ENCODE results near the gene IQCN. TPM values are rescaled to one million over a fixed set of nuclear protein-coding genes. Genes with fewer than 3 reads are reported as not detected.

The IQCN gene
- total RNA-seq, 1 donor from 2014 or later, result 0.35 TPM

DNA sequence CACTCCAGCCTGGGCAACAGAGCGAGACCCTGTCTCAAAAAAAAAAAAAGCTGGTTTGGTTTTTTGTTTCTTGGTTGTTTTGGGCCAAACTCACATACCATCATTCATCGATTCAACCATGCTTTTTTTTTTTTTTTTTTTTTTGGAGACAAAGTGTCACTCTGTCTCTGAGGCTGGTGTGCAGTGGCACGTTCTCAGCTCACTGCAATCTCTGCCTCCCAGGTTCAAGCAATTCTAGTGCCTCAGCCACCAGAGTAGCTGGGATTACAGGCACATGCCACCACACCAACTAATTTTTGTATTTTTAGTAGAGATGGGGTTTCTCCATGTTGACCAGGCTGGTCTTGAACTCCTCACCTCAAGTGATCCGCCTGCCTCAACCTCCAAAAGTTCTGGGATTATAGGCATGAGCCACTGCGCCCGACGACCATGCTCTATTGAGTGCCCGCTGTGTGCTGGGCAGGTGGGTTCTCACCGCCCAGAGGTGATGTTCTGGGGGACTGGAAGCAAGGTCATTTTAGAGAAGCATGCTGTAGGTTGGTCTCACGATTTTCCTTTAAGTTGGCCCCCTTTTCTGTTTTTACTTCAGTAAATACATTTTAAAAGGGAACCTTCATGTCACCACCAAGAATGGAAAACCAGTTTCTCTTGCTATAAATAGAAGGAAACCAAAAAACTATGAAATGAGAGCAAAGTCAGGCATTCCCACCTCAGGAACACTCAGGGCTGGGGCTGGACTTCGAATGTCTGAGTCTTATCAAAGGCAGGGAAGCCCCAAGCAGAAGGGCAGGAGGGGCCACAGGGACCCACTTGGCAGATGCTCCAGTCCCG lies 15.4 kb upstream of the IQCN start:
- ATAC-seq (ENCODE audit: poor library complexity) (no peak), DNase-seq (no peak)
- intact Hi-C loops (cut with DNase I), result no loop called here

DNA sequence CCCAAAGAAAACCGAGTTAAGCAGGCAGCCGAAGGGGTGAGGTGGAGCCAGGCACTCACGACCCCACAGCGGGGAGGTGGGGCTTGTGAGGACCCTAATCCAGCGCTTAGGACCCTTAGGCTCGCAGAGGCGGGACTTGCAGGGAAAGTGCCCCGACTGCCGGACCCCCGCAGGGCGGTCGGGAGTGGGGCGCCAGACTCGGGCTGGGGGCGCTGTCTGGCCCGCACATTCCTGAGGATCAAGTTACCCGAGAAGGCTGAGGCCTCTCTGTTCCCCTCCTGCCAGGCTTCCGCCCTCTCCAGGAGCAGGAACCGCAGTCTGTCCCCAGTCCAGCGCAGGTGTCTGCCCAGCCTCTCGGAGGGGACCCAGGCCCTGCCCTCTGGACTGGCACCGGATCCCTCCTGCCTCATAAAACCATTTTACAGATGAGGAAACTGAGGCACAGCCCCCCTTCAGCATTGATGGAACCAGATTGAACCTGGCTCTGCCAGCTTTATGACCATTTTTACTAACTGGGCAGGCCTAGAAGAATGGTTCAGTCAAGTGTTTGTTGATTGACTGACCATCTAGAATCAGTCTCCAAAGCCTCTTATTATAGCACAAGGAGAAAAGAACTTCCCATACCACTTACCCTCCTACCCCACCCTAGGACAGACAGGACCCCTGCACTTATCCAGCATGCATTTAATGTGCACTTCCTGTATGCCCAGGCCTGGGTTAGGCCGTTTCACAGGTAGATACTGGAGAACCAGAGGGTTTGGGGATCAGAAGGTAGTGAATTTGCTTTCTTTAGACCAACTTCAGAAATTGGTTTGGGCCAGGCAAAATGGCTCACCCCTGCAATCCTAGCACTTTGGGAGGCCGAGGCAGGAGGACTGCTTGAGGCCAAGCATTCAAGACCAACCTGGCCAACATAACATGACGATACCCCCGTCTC lies 13.9 kb upstream of the IQCN start:
- ATAC-seq (ENCODE audit: poor library complexity) (no peak), DNase-seq (no peak)
- intact Hi-C loops (cut with DNase I), result no loop called here

DNA sequence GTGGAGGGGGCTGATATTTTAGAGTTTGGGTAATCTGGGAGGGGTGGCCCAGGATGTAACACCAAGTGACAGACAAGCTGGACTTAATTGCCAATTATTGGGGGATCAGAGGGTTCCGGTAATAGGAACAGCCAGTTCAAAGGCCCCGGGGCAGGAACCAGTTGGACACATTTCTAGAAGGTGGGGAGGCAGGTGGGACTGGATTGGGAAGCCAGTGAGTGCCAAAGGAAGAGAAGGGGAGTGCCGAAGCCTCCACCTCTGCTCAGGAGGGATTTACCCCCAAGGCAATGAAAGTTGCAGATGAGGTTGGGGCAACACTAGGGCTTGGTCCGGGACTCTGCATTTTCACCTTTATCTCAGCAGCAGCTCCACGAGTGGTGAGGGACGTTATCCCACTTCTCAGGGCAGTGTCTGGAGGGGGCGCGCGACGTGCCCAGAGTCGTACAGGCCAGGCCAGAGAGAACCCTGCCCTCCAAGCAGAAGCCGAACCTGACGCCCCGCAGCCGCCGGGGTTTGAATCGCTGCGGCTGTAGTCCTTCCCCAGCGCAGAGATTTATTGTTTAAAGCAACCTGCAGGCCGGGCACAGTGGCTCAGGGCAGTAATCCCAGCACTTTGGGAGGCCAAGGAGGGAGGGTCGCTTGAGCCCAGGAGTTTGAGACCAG lies 12.9 kb upstream of the IQCN start:
- DNase-seq (no peak), ATAC-seq (ENCODE audit: poor library complexity) (no peak)
- intact Hi-C loops (cut with DNase I), result no loop called here

DNA sequence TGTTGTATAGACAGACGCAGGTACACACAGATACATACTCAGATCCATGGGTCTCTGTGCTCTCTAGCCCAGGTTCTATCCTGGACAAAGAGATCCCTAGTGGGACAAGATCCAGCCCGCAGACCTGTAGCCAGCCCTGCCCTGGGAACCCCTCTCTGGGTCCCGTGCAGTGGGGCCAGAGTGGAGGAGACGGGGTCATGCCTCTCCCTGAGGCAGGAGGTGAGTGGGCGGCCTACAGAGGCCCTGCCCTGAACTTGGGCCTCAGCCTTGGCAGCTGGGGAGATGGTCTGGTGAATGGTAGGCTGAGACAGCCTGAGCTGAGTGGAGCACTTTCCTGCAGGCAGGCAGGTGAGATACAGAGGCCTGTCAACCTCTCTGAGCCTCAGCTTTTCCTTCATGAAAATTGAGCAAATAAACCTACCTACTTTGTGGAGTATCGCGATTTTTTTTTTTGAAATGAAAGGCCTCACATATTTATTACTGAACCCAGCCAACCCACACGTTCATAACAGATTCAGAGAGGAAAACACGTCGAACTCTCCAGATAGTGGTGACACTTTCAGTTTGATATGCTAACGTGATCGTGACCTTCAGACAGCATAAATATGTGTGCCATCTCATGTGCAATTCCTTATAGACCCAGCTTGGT lies 10.6 kb upstream of the IQCN start:
- intact Hi-C loops (cut with DNase I), result no loop called here
- ATAC-seq (ENCODE audit: poor library complexity), result no peak
- DNase-seq, result no peak

DNA sequence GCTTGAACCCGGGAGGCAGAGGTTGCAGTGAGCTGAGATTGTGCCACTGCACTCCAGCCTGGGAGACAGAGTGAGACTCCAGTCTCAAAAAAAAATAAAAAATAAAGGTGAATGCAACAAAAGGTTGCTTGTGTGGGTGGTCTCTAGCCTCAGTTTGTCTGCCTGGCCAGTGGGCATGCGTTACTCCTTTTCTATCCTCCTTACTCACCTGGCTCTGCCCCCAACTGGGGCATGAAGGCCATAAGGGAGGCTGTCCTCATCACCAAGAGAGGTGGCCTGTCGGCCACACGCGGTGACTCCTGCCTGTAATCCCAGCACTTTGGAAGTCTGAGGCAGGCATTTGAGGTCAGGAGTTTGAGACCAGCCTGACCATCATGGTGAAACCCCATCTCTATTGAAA lies 9.1 kb upstream of the IQCN start:
- intact Hi-C loops (cut with DNase I), result no loop called here
- DNase-seq, result no peak
- ATAC-seq (ENCODE audit: poor library complexity), result no peak

DNA sequence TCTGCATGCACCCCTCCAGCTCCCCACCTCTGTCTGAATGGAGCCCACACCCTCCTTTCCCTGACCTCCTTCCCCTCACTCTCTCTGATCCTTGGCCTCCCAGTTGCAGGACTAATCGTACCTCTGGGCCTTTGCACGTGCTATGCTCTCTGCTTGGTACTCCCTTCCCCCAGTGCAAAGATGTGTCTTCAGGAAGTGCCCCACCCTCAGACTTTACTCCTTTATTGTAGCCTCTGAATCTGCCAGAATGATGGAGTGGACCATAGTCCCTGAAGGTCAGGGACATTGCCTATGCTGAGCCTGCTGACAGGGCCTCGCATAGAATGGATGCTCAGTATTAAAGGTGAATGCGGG lies 8.5 kb upstream of the IQCN start:
- DNase-seq (no peak), ATAC-seq (ENCODE audit: poor library complexity) (no peak)
- intact Hi-C loops (cut with DNase I), result no loop called here

DNA sequence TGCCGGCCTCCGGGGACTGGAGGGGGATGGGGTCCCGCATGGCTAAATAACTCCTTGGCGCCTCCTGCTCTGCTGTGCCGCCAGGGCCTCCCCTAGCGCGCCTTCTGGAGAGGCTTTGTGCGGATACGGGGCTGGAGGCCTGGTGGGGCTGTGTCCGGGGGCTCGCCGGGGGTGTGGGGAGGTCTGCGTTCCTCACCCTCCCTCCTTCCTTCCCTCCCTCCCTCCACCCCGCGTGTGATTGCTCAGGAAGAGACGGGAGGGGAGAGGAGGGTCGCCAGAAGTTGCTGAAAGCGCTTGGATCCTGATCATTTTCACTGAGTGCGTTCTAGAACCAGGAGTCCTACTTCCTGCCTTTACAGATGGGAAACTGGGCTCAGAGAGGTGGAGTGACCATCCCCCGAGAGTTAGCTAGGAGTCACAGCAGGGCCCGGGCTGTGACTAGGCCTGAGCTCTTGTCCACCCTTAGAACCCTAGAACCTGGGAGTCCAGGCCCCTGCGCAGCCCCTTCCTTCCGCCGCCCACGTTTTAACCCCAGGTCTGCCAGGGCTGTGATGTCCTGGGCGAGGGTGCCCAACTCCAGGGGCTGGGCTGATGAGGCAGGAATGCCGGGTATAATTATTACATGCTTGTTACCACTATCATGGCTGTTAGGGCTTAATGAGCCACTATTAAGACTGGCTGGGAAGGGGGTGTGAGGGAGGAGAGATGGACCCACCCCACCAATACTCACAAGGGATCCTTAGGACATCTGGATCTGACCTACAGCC lies 8.0 kb upstream of the IQCN start:
- ATAC-seq (ENCODE audit: poor library complexity) (peak; percentile 3), DNase-seq (peak; percentile 72)
- intact Hi-C loops (cut with DNase I), result no loop called here

DNA sequence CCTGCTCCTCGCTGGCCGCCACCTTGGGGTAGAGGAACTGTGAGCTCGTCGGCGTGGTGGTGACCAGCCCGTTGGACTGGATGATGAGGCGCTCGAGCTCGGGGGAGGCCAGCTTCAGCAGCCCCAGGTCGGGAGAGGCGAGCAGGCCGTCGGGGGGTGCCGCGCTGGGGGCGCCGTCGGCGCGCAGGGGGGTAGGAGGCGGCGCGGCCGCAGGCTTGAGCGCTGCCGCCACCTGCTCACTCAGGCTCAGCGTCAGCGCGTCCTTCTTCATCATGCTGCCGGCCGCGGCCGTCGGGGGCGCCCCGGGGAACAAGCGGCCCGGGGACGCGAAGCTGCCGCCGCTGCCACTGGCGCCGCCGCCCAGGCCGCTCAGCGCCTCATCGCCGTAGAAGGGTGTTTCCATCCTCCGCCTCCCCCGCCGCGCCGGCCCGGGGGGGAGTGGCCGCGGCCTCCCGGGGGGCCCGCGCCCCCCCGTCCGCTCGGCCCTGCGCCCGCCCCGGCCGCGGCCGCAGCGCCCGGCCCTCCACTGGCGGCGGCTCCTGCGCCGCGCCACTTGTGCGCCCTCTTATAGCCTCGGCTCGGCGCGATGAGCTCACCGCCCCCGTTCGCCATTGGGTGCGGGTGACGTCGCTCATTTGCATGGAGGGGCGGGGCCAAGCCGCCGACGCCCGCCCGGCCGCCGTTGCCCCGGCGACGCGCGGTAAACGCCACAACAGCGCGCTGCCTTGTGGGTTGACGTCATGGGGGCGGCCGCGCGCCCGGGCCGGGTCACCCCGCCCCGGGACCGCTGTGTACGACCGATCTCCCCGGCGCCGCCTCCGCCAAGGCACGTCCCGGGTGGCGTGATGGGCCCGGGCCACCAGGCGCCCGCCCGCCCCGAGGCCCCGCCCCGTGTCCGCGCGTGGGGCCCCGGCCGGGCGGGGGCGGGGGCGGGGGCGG lies 7.1 kb upstream of the IQCN start, which contains the start of gene JUND:
TSS of gene JUND (minus strand) at position 541 of the 939 bp plus-strand sequence. CDS start at position 403, 138 bp downstream.
- DNase-seq (peak; percentile 99), ATAC-seq (ENCODE audit: poor library complexity) (peak; percentile 84)
- intact Hi-C loops (cut with DNase I), result loop anchor here (1.0 kb wide), 1 partner anchor 42 kb away; the partner anchor contains the start of gene LSM4

DNA sequence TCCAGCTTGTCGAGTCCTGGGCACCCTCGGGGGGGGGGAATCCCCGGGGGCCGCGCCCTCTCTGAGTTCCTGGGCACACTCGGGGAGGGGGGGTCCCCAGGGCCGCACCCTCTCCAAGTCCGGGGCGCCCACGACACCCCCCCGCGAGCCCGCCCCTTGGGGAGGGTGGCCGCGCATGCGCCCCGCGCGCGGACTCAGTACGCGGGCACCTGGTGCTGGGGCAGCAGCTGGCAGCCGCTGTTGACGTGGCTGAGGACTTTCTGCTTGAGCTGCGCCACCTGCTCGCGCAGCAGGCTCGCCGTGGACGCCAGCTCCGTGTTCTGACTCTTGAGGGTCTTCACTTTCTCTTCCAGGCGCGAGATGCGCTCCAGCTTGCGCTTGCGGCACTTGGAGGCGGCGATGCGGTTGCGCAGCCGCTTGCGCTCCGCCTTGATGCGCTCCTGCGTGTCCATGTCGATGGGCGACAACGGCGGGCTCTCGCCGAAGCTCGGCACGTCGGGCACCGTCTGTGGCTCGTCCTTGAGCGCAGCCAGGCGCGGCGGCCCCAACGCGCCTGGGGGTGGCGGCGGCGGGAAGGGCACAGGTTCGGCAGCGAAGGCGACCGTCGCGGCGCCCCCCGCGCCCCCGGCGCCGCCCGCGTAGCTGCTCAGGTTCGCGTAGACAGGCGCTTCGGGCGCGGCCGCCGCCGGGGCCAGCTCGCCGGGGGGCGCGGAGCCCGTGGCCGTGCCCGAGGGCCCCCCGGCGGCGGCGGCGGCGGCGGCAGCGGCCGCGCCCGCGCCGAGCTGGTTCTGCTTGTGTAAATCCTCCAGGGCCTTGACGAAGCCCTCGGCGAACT lies 6.2 kb upstream of the IQCN start:
- ATAC-seq (ENCODE audit: poor library complexity) (peak; percentile 56), DNase-seq (peak; percentile 89)
- intact Hi-C loops (cut with DNase I), result loop anchor here (1.0 kb wide), 1 partner anchor 43 kb away; the partner anchor contains the start of gene LSM4

DNA sequence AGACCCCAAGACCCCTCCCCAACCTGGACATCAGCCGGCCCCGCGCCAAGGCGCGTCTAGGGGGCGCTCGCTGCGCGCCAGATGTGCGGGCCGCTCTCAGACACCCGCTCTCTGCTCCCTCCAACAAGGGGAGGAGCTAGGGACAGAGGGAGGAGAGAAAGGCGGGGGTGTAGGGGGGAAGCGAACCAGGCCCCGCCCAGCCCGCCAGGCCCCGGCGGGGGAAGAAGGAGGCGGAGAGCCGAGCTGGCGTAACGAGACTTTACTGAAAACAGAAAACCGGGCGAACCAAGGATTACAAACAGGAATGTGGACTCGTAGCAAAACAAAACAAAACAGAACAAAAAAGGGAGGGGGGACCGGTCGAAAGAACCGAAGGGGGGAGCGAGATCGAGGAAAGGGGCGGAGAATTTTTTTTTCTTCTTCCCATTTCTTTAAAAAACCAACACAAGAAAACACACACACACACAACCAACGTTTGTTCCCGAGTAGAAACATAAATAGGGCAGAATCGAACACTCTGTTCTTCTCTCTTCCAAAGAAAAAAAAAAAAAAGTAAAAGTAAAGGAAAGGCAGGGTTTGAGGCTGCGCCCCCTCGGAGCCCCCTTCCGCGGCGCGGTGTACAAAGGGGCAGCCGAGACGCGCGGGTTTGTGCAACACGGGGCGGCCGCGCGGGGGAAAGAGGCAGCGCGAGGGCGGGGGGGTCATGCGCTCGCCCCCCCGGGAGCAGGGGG lies 5.4 kb upstream of the IQCN start:
- DNase-seq, result peak; percentile 93
- intact Hi-C loops (cut with DNase I), result loop anchor here (5.0 kb wide), 1 partner anchor 133 kb away; no protein-coding TSS in a partner anchor
- ATAC-seq (ENCODE audit: poor library complexity), result peak; percentile 77

DNA sequence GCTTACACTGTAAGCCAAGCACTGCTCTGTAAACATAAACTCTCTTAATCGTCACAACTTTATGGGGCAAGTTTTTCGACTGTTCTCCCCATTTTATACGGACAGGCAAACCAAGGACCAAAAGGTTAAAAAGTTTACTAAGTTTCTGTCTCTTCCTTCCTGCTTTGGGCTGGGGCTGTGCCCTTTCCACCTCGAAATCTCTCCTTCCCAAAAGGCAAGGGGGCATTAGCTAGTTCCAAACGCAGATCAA lies 4.9 kb upstream of the IQCN start:
- intact Hi-C loops (cut with DNase I), result loop anchor here (5.0 kb wide), 1 partner anchor 133 kb away; no protein-coding TSS in a partner anchor
- DNase-seq (no peak), ATAC-seq (ENCODE audit: poor library complexity) (no peak)

DNA sequence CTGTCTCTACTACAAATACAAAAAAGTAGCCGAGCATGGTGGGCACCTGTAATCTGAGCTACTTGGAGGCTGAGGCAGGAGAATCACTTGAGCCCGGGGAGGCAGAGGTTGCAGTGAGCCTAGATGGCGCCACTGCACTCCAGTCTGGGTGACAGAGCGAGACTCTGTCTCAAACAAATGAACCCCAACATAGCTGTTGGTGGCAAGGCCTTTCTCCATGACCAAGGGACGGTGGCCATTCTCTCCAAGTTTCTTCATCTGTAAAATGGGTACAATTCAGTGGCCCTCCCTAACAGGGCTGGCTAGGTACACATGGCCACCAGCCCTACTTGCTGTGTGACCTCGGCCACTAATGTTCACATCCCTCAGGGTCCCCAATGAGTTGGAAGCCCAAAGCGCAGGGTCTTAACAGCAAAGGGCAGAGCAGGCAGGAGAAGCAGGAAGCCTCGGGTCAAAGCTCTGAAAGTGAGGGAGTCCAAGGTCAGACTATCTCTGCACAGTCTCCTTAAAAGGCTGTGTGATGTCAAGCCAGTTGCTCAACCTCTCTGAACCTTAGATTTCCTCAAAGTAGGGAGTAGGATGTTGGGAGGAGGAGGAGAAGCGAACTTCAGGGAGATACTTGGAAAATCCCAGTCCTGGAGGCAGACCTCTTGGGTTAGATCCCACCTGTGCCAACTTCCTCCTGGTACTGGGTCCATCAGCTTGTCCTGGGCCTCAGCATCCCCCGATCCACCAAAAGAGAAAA lies 4.4 kb upstream of the IQCN start:
- DNase-seq (no peak), ATAC-seq (ENCODE audit: poor library complexity) (no peak)
- intact Hi-C loops (cut with DNase I), result loop anchor here (5.0 kb wide), 1 partner anchor 134 kb away; no protein-coding TSS in a partner anchor

DNA sequence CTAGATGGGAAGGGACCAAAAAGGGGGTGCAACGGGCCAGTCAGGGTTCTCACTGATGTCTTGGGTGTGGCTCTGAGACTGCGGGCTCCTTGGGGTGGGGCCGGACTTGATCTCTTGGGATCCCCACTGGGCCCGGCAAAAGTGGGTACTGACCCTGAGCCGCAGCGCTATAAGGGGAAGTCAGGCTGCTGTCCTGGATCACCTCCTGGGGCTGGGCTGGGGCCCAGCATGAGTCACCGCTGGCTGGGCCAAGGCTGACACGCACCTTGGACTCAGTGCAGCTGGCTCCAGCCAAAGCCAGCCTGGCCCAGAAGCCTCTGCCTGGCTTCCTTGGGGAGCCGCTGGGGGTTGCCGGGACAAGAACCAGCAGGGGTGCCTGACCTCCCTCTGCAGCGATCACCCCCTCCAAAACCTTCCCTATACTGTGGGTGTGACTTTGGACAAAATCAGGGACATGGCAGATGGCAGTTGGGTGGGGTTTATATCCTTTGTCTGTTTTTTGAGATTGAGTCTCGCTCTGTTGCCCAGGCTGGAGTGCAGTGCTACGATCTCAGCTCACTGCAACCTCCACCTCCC lies 617 bp upstream of the IQCN start:
- intact Hi-C loops (cut with DNase I), result loop anchor here (5.0 kb wide), 1 partner anchor 137 kb away; no protein-coding TSS in a partner anchor
- ATAC-seq (ENCODE audit: poor library complexity), result peak; percentile 86
- DNase-seq, result peak; percentile 92

DNA sequence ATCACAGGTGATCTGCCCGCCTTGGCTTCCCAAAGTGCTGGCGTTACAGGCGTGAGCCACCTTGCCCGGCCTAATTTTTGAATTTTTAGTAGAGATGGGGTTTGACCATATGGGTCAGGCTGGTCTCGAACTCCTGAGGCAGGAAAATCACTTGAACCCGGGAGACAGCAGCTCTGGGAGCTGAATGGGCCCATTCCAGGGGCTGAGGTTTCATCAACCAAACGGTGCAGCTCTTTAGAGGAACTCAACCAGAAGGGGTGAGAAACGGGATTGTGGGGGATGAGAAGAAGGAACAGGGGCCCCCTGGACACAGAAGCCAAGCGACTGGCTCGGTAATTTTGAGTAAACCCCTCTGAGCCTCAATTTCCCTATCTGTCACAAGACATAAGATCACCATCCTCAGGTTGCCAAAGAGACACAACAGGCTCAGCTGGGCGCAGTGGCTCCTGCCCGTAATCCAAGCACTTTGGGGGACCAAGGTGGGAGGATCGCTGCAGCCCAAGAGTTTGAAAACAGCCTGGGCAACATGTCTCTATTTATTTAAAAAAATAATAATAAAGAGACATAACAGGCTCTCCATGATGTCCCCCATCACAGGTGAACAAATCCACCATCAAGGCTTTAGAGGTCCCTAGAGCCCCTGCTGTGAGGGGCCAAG lies 562 bp downstream of the IQCN start:
- ATAC-seq (ENCODE audit: poor library complexity), result no peak
- intact Hi-C loops (cut with DNase I), result no loop called here
- no peak for DNase-seq
